Measurements from ENCODE around the gene PRKAR2A. TPM values are rescaled to one million over a fixed set of nuclear protein-coding genes. Genes with fewer than 3 reads are reported as not detected.

Gene PRKAR2A
- total RNA-seq, 4 donors from 2014 or later = 62.2 to 97.1 (median 80.2) TPM

DNA sequence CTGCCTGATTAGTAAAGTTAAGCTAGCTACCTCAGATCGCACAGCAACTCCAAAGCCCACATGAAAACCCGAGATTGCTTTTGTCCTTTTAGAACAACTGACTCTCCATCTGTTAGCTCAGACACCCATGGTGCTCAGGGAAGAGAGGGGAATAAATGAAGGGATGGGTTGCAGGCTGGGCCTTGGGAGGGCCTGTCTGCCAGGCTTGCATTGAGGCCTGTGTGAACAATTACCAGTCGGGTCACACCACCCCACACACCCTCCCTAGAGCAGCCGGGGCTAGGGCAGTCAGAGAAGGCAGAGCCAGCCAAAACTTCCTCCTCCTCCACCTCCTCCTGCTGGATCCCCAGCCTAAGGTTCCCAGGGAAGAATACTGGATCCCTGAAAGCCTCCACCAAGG, 8.8 kb upstream of the PRKAR2A start:
- ATAC-seq (no peak), DNase-seq (no peak)
- Histone ChIP-seq H3K27me3 (no peaks in the 10 kb centered on the region), H3K9me3 (no peaks in the 10 kb centered on the region), H3K36me3 (peaks cover 0 to 3% of the 10 kb centered on the region in 2 donors), H3K4me1 (peaks cover 42 to 60% of the 10 kb centered on the region in 2 donors), H3K4me3 (no peak overlapping the region), H3K27ac (no peak overlapping the region)
- in situ Hi-C loops (cut with MboI; ENCODE audit: low sequenced_read_pairs in 4 of 4) (no loop called here), intact Hi-C loops (cut with DNase I; ENCODE audit: low total_unique reads) (no loop called here)
- TF ChIP-seq, protein P1, sequence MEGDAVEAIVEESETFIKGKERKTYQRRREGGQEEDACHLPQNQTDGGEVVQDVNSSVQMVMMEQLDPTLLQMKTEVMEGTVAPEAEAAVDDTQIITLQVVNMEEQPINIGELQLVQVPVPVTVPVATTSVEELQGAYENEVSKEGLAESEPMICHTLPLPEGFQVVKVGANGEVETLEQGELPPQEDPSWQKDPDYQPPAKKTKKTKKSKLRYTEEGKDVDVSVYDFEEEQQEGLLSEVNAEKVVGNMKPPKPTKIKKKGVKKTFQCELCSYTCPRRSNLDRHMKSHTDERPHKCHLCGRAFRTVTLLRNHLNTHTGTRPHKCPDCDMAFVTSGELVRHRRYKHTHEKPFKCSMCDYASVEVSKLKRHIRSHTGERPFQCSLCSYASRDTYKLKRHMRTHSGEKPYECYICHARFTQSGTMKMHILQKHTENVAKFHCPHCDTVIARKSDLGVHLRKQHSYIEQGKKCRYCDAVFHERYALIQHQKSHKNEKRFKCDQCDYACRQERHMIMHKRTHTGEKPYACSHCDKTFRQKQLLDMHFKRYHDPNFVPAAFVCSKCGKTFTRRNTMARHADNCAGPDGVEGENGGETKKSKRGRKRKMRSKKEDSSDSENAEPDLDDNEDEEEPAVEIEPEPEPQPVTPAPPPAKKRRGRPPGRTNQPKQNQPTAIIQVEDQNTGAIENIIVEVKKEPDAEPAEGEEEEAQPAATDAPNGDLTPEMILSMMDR (IDR thresholded peaks at IDR 0.05 in 4 of 5, conservative IDR thresholded peaks at IDR 0.05 in 1 of 5) = no peak
- no peak for TF ChIP-seq POLR2A (IDR thresholded peaks at IDR 0.05)

DNA sequence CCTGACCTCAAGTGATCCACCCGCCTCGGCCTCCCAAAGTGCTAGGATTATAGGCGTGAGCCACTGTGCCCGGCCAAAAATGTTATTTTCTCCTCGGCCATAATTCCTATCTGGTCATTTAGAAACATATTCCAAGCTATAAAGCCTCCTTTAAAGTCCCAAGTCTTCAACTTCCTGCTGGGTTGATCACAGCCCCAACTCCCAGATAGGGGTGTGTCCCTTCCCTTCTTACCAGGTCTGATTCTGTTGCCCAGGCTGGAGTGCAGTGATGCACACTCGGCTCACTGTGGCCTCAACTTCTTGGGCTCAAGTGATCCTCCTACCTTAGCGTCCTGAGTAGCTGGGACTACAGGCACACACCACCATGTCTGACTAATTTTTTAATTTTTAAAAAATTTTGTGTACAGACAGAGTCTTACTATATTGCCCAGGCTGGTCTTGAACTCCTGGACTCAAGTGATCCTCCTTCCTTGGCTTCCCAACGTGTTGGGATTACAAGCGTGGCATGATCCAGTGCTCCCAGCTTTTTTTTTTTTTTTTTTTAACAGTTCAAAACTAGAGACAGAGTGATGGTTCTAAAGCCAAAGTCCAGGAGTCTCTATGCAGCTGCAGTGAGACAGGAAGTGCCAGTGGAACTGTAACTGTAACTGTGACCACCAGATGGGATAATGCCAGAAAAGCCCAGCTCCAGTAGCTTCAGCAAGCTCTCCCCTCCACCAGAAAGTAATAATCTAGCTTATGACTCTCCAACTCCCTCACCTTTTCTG, 8.2 kb upstream of the PRKAR2A start:
- Histone ChIP-seq H3K27ac (peak overlapping the region in 1 of 4 donors; percentile 5), H3K36me3 (no peaks in the 10 kb centered on the region)
- in situ Hi-C loops (cut with MboI; ENCODE audit: low sequenced_read_pairs in 4 of 4) = no loop called here

DNA sequence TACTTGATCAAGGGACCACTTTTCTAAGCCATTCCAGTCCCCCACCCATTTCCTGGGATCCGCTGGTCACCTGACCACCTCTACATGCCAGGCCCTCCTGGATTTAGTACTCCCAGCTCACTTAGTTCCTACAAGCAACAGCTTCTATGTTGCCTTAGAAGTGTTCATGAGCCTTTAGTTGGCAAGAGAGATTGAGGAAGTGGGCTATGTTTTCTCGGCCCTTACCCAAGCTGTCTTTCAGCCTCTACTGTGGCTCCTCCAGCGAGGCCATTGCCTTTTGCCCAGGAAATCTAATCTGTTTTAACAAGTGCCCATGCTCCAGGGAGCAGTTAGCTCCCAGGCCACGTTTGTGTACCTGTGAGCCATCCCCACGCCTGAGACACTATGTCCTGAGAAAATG, 4.5 kb upstream of the PRKAR2A start:
- DNase-seq = no peak
- Histone ChIP-seq H3K27ac (peak overlapping the region in 3 of 4 donors; percentile 39 to 85 (median 74)), H3K4me3 (no peak overlapping the region), H3K27me3 (no peaks in the 10 kb centered on the region), H3K4me1 (peaks cover 20 to 42% of the 10 kb centered on the region in 2 donors), H3K36me3 (no peaks in the 10 kb centered on the region), H3K9me3 (no peaks in the 10 kb centered on the region)
- no peak for ATAC-seq
- in situ Hi-C loops (cut with MboI; ENCODE audit: low sequenced_read_pairs in 4 of 4) (no loop called here), intact Hi-C loops (cut with DNase I; ENCODE audit: low total_unique reads) (no loop called here)
- TF ChIP-seq, protein P1 (IDR thresholded peaks at IDR 0.05 in 4 of 5, conservative IDR thresholded peaks at IDR 0.05 in 1 of 5) = no peak
- no peak for TF ChIP-seq POLR2A (IDR thresholded peaks at IDR 0.05)

More for the DNA sequence above, 8.2 kb upstream of the PRKAR2A start:
- TF ChIP-seq, protein P1 (IDR thresholded peaks at IDR 0.05 in 4 of 5, conservative IDR thresholded peaks at IDR 0.05 in 1 of 5) = no peak
- no peak for TF ChIP-seq POLR2A (IDR thresholded peaks at IDR 0.05)
- H3K4me1 ChIP-seq = peaks cover 42 to 60% of the 10 kb centered on the region in 2 donors
- DNase-seq = no peak
- H3K27me3 ChIP-seq = no peaks in the 10 kb centered on the region
- intact Hi-C loops (cut with DNase I; ENCODE audit: low total_unique reads) = no loop called here
- no peaks in the 10 kb centered on the region for H3K9me3 ChIP-seq
- ATAC-seq = no peak
- H3K4me3 ChIP-seq = no peak overlapping the region

DNA sequence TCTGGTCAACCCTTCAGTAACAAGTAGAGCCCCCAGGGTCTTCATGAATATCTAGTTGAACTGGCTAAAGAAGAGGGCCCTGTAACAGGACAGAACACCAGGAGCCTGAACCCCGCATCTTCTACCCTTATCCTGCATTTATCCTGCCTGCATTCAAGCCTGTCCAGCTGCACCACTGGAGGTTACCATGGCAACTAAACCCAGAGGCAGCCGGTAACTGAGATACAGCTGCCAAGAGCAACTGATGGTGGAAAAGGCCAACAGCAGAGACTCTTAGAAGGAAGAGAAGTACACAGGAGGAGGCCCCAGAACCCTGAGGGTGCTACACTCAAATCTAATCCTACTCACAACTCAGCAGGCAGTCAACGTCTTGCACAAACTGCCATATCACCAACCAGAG, 3.7 kb upstream of the PRKAR2A start:
- Histone ChIP-seq H3K27ac (no peak overlapping the region), H3K4me3 (no peak overlapping the region), H3K27me3 (no peaks in the 10 kb centered on the region), H3K4me1 (peaks cover 18 to 38% of the 10 kb centered on the region in 2 donors), H3K36me3 (no peaks in the 10 kb centered on the region), H3K9me3 (no peaks in the 10 kb centered on the region)
- in situ Hi-C loops (cut with MboI; ENCODE audit: low sequenced_read_pairs in 4 of 4) (no loop called here), intact Hi-C loops (cut with DNase I; ENCODE audit: low total_unique reads) (no loop called here)
- ATAC-seq (no peak), DNase-seq (no peak)
- TF ChIP-seq POLR2A (IDR thresholded peaks at IDR 0.05) = no peak
- TF ChIP-seq, protein P1 (IDR thresholded peaks at IDR 0.05 in 4 of 5, conservative IDR thresholded peaks at IDR 0.05 in 1 of 5) = no peak

All from gastrocnemius medialis (tissue), 4 donors.